Kidney epithelial cell (primary cell): ENCODE measurements around the gene CLEC10A. TPM values are rescaled to one million over a fixed set of nuclear protein-coding genes. Genes with fewer than 3 reads are reported as not detected.

Source experiments
- DNase-seq: peaks from one replicate; pipeline ENCODE4 v3.0.0-alpha.2; 2010; ENCODE audit warnings: low read depth
- H3K27me3 ChIP-seq: 2 replicates; pipeline ENCODE4 v1.6.0; 2011; ENCODE audit warnings: low read length; ENCODE audit not compliant: control insufficient read depth, insufficient read depth
- H3K36me3 ChIP-seq: 2 replicates; pipeline ENCODE4 v1.5.1; 2011; ENCODE audit warnings: low read length; ENCODE audit not compliant: control insufficient read depth, insufficient read depth
- H3K4me3 ChIP-seq: 2 replicates; pipeline ENCODE4 v1.5.1; 2011; ENCODE audit warnings: low read depth, mild to moderate bottlenecking, control low read depth, low read length
- total RNA-seq: library from RNA; depleted of rRNA; stranded (reverse); fragments of >200 nt; gene quantifications from 2 replicates; pipeline ENCODE4 v1.2.3, GENCODE V29; 2015
- TF ChIP-seq, protein P1 (sequence below): IDR thresholded peaks from 2 replicates; pipeline ENCODE4 v1.5.1; 2011; ENCODE audit warnings: mild to moderate bottlenecking, moderate library complexity, low read length, control low read depth, inconsistent platforms; ENCODE audit not compliant: insufficient read depth, poor library complexity, severe bottlenecking

CLEC10A gene
- total RNA-seq, 1 donor from 2014 or later = not detected

DNA sequence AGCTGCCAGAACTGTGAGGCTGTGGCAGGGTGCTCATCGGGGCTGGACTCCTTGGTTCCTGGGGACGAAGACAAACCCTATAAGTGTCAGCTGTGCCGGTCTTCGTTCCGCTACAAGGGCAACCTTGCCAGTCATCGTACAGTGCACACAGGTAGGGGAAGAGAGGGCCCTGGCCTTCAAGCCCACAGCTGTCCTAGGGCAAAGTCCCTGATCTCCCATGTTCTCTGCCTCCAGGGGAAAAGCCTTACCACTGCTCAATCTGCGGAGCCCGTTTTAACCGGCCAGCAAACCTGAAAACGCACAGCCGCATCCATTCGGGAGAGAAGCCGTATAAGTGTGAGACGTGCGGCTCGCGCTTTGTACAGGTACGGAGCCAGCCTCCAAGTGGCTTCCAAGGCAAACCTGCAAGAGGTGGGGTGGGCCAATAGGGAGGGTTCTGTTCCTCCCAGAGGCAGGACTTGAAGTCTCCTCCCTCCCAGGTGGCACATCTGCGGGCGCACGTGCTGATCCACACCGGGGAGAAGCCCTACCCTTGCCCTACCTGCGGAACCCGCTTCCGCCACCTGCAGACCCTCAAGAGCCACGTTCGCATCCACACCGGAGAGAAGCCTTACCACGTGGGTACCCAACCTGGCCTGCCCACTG is 53.5 kb downstream of the CLEC10A start:
- Histone ChIP-seq H3K27me3 (peaks cover 17% of the 10 kb centered on the region), H3K4me3 (no peak overlapping the region), H3K36me3 (no peaks in the 10 kb centered on the region)
- TF ChIP-seq, protein P1, sequence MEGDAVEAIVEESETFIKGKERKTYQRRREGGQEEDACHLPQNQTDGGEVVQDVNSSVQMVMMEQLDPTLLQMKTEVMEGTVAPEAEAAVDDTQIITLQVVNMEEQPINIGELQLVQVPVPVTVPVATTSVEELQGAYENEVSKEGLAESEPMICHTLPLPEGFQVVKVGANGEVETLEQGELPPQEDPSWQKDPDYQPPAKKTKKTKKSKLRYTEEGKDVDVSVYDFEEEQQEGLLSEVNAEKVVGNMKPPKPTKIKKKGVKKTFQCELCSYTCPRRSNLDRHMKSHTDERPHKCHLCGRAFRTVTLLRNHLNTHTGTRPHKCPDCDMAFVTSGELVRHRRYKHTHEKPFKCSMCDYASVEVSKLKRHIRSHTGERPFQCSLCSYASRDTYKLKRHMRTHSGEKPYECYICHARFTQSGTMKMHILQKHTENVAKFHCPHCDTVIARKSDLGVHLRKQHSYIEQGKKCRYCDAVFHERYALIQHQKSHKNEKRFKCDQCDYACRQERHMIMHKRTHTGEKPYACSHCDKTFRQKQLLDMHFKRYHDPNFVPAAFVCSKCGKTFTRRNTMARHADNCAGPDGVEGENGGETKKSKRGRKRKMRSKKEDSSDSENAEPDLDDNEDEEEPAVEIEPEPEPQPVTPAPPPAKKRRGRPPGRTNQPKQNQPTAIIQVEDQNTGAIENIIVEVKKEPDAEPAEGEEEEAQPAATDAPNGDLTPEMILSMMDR = no peak
- no peak for DNase-seq

DNA sequence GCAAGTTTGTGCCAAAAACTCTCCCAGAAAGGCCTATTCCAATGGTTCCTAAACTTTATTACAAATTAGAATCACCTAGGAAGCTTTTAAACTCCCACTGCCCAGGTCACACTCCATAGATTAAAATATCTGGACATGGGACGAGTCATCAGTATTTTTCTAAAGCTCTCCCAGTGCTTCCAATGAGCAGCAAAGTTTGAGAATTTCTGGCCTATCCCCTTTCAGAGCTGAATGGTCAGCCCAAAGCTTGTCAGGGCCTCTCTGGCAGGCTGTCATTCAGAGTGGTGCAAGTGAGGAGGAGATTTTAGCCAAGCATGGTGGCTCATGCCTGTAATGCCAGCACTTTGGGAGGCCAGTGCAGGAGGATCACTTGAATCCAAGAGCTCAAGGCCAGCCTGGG is 54.8 kb downstream of the CLEC10A start:
- no peak for DNase-seq
- Histone ChIP-seq H3K36me3 (no peaks in the 10 kb centered on the region), H3K27me3 (peaks cover 17% of the 10 kb centered on the region), H3K4me3 (no peak overlapping the region)
- TF ChIP-seq, protein P1 = no peak

Other genes with a start within 250 kb of the CLEC10A start
- gene TEKT1, start 248.5 kb downstream of the CLEC10A start, total RNA-seq = not detected in 2 replicates
- gene ALOX12, start 84.2 kb downstream of the CLEC10A start, total RNA-seq = 1.4 and 1.7 TPM in 2 replicates
- 375 and 389 TPM in 2 replicates for gene RNASEK, start 67.6 kb downstream of the CLEC10A start, total RNA-seq
- 0.08 TPM in 1 of 2 replicates, not detected in the other for gene BCL6B, start 57.2 kb downstream of the CLEC10A start, total RNA-seq
- 3.4 and 6.0 TPM in 2 replicates for gene SLC16A13, start 44.2 kb downstream of the CLEC10A start, total RNA-seq
- gene SLC16A11, start 36.2 kb downstream of the CLEC10A start, total RNA-seq = not detected in 2 replicates
- gene ASGR2, start 34.6 kb upstream of the CLEC10A start, total RNA-seq = not detected in 2 replicates
- gene ASGR1, start 99.1 kb upstream of the CLEC10A start, total RNA-seq = 6.9 and 9.0 TPM in 2 replicates
- 6.1 and 12.9 TPM in 2 replicates for gene DLG4, start 139.6 kb upstream of the CLEC10A start, total RNA-seq
- 219 and 344 TPM in 2 replicates for gene ACADVL, start 139.7 kb upstream of the CLEC10A start, total RNA-seq
- 57.1 and 69.8 TPM in 2 replicates for gene DVL2, start 154.3 kb upstream of the CLEC10A start, total RNA-seq
- gene PHF23, start 159.2 kb upstream of the CLEC10A start, total RNA-seq = 41.3 and 53.3 TPM in 2 replicates
- 277 and 595 TPM in 2 replicates for gene GABARAP, start 162.2 kb upstream of the CLEC10A start, total RNA-seq
- gene CTDNEP1, start 171.5 kb upstream of the CLEC10A start, total RNA-seq = 96.0 and 97.1 TPM in 2 replicates
- 20.8 and 29.0 TPM in 2 replicates for gene ELP5, start 172.0 kb upstream of the CLEC10A start, total RNA-seq
- 248 and 250 TPM in 2 replicates for gene CLDN7, start 182.2 kb upstream of the CLEC10A start, total RNA-seq
- gene SLC2A4, start 201.5 kb upstream of the CLEC10A start, total RNA-seq = 0.38 and 1.1 TPM in 2 replicates
- 0.08 and 0.48 TPM in 2 replicates for gene YBX2, start 214.4 kb upstream of the CLEC10A start, total RNA-seq
- gene EIF5A, start 227.4 kb upstream of the CLEC10A start, total RNA-seq = 460 and 490 TPM in 2 replicates
- gene GPS2, start 235.1 kb upstream of the CLEC10A start, total RNA-seq = 73.5 and 76.0 TPM in 2 replicates
- 16.3 and 29.9 TPM in 2 replicates for gene NEURL4, start 249.1 kb upstream of the CLEC10A start, total RNA-seq